HepG2 (cell line): ENCODE data around the gene LRRC45. TPM values are rescaled to one million over a fixed set of nuclear protein-coding genes. Genes with fewer than 3 reads are reported as not detected.
A peak's percentile ranks its signal among the peaks of the same experiment; 100 is the strongest.

Experiments used
- DNMT1 ChIP-seq: sonication (generic); formaldehyde crosslinking; IDR thresholded peaks from 2 replicates; pipeline ENCODE4 v1.5.1; 2020; ENCODE audit warnings: mild to moderate bottlenecking, missing genetic modification reagents
- DR1 ChIP-seq: sonication (generic); formaldehyde crosslinking; IDR thresholded peaks from 2 replicates; pipeline ENCODE4 v1.8.0; 2021; ENCODE audit warnings: mild to moderate bottlenecking, missing genetic modification reagents, inconsistent platforms
- HDAC1 ChIP-seq: sonication (generic); formaldehyde crosslinking; IDR thresholded peaks from 2 replicates; pipeline ENCODE4 v1.5.1; 2020; ENCODE audit warnings: mild to moderate bottlenecking, missing genetic modification reagents
- HOXA3 ChIP-seq: sonication (generic); formaldehyde crosslinking; IDR thresholded peaks from 2 replicates; pipeline ENCODE4 v1.5.0; 2020; ENCODE audit warnings: missing genetic modification reagents
- MTF1 ChIP-seq: sonication (generic); formaldehyde crosslinking; IDR thresholded peaks from 2 replicates; pipeline ENCODE4 v1.5.0; 2020; ENCODE audit warnings: missing genetic modification reagents
- NFE2L1 ChIP-seq: sonication (generic); formaldehyde crosslinking; IDR thresholded peaks from 2 replicates; pipeline ENCODE4 v1.4.0; 2020; ENCODE audit warnings: missing genetic modification reagents, mild to moderate bottlenecking, borderline replicate concordance
- NFE2L2 ChIP-seq: fragments of 150-350 bp; IDR thresholded peaks from 2 replicates; pipeline ENCODE4 v1.6.1; 2014; ENCODE audit warnings: low read length
- NFKB2 ChIP-seq: sonication (generic); formaldehyde crosslinking; IDR thresholded peaks from 2 replicates; pipeline ENCODE4 v1.4.0; 2020; ENCODE audit warnings: missing genetic modification reagents, borderline replicate concordance
- SCMH1 ChIP-seq: sonication (generic); formaldehyde crosslinking; IDR thresholded peaks from 2 replicates; pipeline ENCODE4 v1.9.0; 2021; ENCODE audit warnings: missing genetic modification reagents, mild to moderate bottlenecking, borderline replicate concordance
- SMC3 ChIP-seq: IDR thresholded peaks from 2 replicates; pipeline ENCODE4 v1.6.1; 2011; ENCODE audit warnings: low read length, improper control_type of control experiment
- TEAD3 ChIP-seq: optimal IDR thresholded peaks from 2 replicates; pipeline ENCODE3; 2016; ENCODE audit warnings: borderline replicate concordance
- ZBTB21 ChIP-seq: sonication (generic); formaldehyde crosslinking; IDR thresholded peaks from 2 replicates; pipeline ENCODE4 v1.4.0; 2020; ENCODE audit warnings: missing genetic modification reagents
- ZBTB3 ChIP-seq: sonication (generic); formaldehyde crosslinking; IDR thresholded peaks from 2 replicates; pipeline ENCODE4 v1.4.0; 2020; ENCODE audit warnings: low read depth, mild to moderate bottlenecking, moderate library complexity, missing genetic modification reagents, borderline replicate concordance
- ZNF253 ChIP-seq: sonication (generic); formaldehyde crosslinking; IDR thresholded peaks from 2 replicates; pipeline ENCODE4 v1.8.0; 2022; ENCODE audit warnings: mild to moderate bottlenecking, missing genetic modification reagents, borderline replicate concordance
- ZNF331 ChIP-seq: sonication (generic); formaldehyde crosslinking; IDR thresholded peaks from 2 replicates; pipeline ENCODE4 v1.4.0; 2020; ENCODE audit warnings: missing genetic modification reagents
- ZNF44 ChIP-seq: sonication (generic); formaldehyde crosslinking; IDR thresholded peaks from 2 replicates; pipeline ENCODE4 v1.5.1; 2020; ENCODE audit warnings: mild to moderate bottlenecking, missing genetic modification reagents
- ZNF607 ChIP-seq: sonication (generic); formaldehyde crosslinking; IDR thresholded peaks from 2 replicates; pipeline ENCODE4 v1.5.1; 2020; ENCODE audit warnings: missing genetic modification reagents, mild to moderate bottlenecking, borderline replicate concordance
- polyA plus RNA-seq, 8 experiments: library from polyadenylated mRNA; depleted of rRNA in 3 of 8; stranded (reverse) in 7 of 8; unstranded in 1 of 8; fragments of >200 nt; fragmentation: Illumina TruSeq in 4 of 8; extraction: Trizol in 4 of 8; gene quantifications; 2 replicates each; pipeline versions ENCODE4 v1.2.1 to v1.2.3, GENCODE V29; 2011 to 2016; ENCODE audit warnings: low read depth in 4 of 8, missing spikeins in 1 of 8, mixed read lengths in 1 of 8; ENCODE audit not compliant: insufficient read depth in 1 of 8
- total RNA-seq, 5 experiments: library from RNA; depleted of rRNA; stranded (reverse); fragments of >200 nt; fragmentation: Illumina TruSeq; extraction: Trizol; gene quantifications; 2 replicates each; pipeline ENCODE4 v1.2.3, GENCODE V29; 2016; ENCODE audit warnings: low read depth in 1 of 5
- TF ChIP-seq, protein P1 (sequence below): sonication (generic); formaldehyde crosslinking; conservative IDR thresholded peaks from 2 replicates; pipeline ENCODE4 v1.4.0; 2020; ENCODE audit warnings: missing genetic modification reagents
- TF ChIP-seq, protein P2 (sequence below): sonication (generic); formaldehyde crosslinking; IDR thresholded peaks from 2 replicates; pipeline ENCODE4 v1.5.1; 2020; ENCODE audit warnings: mild to moderate bottlenecking, missing genetic modification reagents, moderate library complexity
- TF ChIP-seq, protein P3 (sequence below): sonication (generic); formaldehyde crosslinking; IDR thresholded peaks from 2 replicates; pipeline ENCODE4 v1.5.0; 2020; ENCODE audit warnings: mild to moderate bottlenecking, missing genetic modification reagents
- TF ChIP-seq, protein P4 (sequence below): sonication (generic); formaldehyde crosslinking; IDR thresholded peaks from 2 replicates; pipeline ENCODE4 v1.4.0; 2020; ENCODE audit warnings: missing genetic modification reagents, low read depth, mild to moderate bottlenecking, borderline replicate concordance

The LRRC45 gene
- total and polyA plus RNA-seq, 2 of the 13 experiments (the other 11 are each of a cell fraction or from before 2014, with no cell fraction given): 11.6 to 48.1 TPM

DNA sequence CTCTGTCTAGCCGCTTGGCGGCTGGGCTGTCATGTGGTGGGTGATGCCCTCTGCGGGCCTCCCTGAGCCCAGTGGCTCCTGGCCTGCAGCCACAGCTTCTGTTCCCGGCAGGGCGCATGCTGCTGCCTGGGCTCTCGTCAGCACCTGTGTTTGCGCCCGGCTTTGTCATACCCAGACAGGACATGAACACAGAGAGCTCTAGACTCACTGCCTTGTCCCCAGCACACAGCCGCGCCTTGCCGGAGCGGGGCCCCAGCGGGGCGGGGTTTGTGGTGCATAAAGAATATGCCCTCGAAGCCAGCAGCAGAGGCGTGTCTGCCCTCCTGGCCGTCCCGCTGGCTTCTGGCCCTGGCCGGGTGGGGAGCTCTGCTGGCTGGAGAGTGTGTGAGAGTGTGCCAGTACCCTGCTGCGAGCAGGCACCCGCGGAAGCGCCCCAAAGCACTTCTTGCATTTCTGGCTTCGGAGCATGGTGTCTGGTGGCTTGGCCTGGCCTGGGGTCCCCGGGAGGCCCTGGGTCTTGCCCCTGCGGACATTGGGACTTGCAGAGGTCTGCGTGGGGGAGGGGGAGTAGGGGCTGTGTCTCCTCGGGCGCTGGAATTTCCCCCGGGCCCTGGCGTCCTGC is 31.3 kb upstream of the LRRC45 start (continued):
- TF ChIP-seq ZBTB3: peak; percentile 59
- TF ChIP-seq ZNF607 (CRISPR knock-in tag): no peak
- peak; percentile 12; the same call in 1 of the 2 replicates for TF ChIP-seq DNMT1 (CRISPR knock-in tag)
- TF ChIP-seq SMC3: peak; percentile 40; the same call in 1 of the 2 replicates
- TF ChIP-seq, protein P1, sequence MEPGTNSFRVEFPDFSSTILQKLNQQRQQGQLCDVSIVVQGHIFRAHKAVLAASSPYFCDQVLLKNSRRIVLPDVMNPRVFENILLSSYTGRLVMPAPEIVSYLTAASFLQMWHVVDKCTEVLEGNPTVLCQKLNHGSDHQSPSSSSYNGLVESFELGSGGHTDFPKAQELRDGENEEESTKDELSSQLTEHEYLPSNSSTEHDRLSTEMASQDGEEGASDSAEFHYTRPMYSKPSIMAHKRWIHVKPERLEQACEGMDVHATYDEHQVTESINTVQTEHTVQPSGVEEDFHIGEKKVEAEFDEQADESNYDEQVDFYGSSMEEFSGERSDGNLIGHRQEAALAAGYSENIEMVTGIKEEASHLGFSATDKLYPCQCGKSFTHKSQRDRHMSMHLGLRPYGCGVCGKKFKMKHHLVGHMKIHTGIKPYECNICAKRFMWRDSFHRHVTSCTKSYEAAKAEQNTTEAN (CRISPR knock-in tag): peak; percentile 59; the same call in 1 of the 2 replicates
- TF ChIP-seq TEAD3 (CRISPR knock-in tag): peak; percentile 73
- TF ChIP-seq, protein P2, sequence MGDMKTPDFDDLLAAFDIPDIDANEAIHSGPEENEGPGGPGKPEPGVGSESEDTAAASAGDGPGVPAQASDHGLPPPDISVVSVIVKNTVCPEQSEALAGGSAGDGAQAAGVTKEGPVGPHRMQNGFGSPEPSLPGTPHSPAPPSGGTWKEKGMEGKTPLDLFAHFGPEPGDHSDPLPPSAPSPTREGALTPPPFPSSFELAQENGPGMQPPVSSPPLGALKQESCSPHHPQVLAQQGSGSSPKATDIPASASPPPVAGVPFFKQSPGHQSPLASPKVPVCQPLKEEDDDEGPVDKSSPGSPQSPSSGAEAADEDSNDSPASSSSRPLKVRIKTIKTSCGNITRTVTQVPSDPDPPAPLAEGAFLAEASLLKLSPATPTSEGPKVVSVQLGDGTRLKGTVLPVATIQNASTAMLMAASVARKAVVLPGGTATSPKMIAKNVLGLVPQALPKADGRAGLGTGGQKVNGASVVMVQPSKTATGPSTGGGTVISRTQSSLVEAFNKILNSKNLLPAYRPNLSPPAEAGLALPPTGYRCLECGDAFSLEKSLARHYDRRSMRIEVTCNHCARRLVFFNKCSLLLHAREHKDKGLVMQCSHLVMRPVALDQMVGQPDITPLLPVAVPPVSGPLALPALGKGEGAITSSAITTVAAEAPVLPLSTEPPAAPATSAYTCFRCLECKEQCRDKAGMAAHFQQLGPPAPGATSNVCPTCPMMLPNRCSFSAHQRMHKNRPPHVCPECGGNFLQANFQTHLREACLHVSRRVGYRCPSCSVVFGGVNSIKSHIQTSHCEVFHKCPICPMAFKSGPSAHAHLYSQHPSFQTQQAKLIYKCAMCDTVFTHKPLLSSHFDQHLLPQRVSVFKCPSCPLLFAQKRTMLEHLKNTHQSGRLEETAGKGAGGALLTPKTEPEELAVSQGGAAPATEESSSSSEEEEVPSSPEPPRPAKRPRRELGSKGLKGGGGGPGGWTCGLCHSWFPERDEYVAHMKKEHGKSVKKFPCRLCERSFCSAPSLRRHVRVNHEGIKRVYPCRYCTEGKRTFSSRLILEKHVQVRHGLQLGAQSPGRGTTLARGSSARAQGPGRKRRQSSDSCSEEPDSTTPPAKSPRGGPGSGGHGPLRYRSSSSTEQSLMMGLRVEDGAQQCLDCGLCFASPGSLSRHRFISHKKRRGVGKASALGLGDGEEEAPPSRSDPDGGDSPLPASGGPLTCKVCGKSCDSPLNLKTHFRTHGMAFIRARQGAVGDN (CRISPR knock-in tag): peak; percentile 90
- peak; percentile 96 for TF ChIP-seq NFKB2 (CRISPR knock-in tag)
- peak; percentile 44 for TF ChIP-seq ZNF44 (CRISPR knock-in tag)
- peak; percentile 49; the same call in 1 of the 2 replicates for TF ChIP-seq ZBTB21 (CRISPR knock-in tag)
- TF ChIP-seq SCMH1 (CRISPR knock-in tag): no peak
- TF ChIP-seq MTF1 (CRISPR knock-in tag): peak; percentile 98
- TF ChIP-seq, protein P3, sequence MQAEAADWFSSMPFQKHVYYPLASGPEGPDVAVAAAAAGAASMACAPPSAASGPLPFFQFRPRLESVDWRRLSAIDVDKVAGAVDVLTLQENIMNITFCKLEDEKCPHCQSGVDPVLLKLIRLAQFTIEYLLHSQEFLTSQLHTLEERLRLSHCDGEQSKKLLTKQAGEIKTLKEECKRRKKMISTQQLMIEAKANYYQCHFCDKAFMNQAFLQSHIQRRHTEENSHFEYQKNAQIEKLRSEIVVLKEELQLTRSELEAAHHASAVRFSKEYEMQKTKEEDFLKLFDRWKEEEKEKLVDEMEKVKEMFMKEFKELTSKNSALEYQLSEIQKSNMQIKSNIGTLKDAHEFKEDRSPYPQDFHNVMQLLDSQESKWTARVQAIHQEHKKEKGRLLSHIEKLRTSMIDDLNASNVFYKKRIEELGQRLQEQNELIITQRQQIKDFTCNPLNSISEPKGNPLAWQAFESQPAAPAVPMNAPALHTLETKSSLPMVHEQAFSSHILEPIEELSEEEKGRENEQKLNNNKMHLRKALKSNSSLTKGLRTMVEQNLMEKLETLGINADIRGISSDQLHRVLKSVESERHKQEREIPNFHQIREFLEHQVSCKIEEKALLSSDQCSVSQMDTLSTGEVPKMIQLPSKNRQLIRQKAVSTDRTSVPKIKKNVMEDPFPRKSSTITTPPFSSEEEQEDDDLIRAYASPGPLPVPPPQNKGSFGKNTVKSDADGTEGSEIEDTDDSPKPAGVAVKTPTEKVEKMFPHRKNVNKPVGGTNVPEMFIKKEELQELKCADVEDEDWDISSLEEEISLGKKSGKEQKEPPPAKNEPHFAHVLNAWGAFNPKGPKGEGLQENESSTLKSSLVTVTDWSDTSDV (CRISPR knock-in tag): peak; percentile 27; the same call in 1 of the 2 replicates
- peak; percentile 74; the same call in 1 of the 2 replicates for TF ChIP-seq HDAC1 (CRISPR knock-in tag)
- TF ChIP-seq ZNF331 (CRISPR knock-in tag): peak; percentile 95
- TF ChIP-seq, protein P4, sequence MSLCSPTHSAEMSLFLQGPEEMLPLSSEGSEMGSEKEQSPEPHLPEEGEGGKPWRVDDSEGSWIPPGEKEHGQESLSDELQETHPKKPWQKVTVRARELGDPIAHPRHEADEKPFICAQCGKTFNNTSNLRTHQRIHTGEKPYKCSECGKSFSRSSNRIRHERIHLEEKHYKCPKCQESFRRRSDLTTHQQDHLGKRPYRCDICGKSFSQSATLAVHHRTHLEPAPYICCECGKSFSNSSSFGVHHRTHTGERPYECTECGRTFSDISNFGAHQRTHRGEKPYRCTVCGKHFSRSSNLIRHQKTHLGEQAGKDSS (CRISPR knock-in tag): peak; percentile 88
- peak; percentile 78; the same call in 1 of the 2 replicates for TF ChIP-seq ZNF253
- TF ChIP-seq NFE2L2: no peak; the same call in none of the 2 replicates
- peak; percentile 96 for TF ChIP-seq DR1 (CRISPR knock-in tag)
- TF ChIP-seq HOXA3 (CRISPR knock-in tag): peak; percentile 82
- no peak for TF ChIP-seq NFE2L1 (CRISPR knock-in tag)
